22Rv1 (cell line): ENCODE data around the gene CAMK1D.

Experiments
- CTCF ChIP-seq: fragments of 450-650 bp; IDR thresholded peaks from 2 replicates; pipeline ENCODE4 v1.5.1; 2017; ENCODE audit warnings: mild to moderate bottlenecking
- ZFX ChIP-seq: fragments of 450-650 bp; IDR thresholded peaks from 2 replicates; pipeline ENCODE4 v1.6.1; 2017; ENCODE audit warnings: antibody characterized with exemption, borderline replicate concordance

GRCh38 chr10:12499076-12499986 is 150.0 kb downstream of the CAMK1D start:
- TF ChIP-seq CTCF, result no peak
- no peak for TF ChIP-seq ZFX
